ENCODE data around the gene CLCA1.

- TF ChIP-seq CTCF (IDR thresholded peaks at IDR 0.05) (no peak), POLR2A (IDR thresholded peaks at IDR 0.05) (no peak), POLR2AphosphoS5 (IDR thresholded peaks at IDR 0.05) (no peak), EP300 (IDR thresholded peaks at IDR 0.05) (no peak)
These were observed 13.2 kb downstream of the CLCA1 start for GRCh38 chr1:86481966-86482365.
